H4 (cell line): ENCODE data around the gene LILRB2. TPM values are rescaled to one million over a fixed set of nuclear protein-coding genes. Genes with fewer than 3 reads are reported as not detected.
"Not testable (repeated sequence)": the region's sequence is repeated elsewhere in the genome, so short reads cannot be mapped to it uniquely, and the experiment has no call there.

Source experiments
- DNase-seq: peaks from one replicate; pipeline ENCODE4 v3.0.0-alpha.2; 2015; ENCODE audit warnings: low spot score
- total RNA-seq: library from RNA; depleted of rRNA; stranded (reverse); fragments of >200 nt; shearing (Covaris generic); gene quantifications from 2 replicates; pipeline ENCODE4 v1.2.3, GENCODE V29; 2014; rRNA removed

The LILRB2 gene
- total RNA-seq, 1 experiment from 2014 or later: not detected

DNA sequence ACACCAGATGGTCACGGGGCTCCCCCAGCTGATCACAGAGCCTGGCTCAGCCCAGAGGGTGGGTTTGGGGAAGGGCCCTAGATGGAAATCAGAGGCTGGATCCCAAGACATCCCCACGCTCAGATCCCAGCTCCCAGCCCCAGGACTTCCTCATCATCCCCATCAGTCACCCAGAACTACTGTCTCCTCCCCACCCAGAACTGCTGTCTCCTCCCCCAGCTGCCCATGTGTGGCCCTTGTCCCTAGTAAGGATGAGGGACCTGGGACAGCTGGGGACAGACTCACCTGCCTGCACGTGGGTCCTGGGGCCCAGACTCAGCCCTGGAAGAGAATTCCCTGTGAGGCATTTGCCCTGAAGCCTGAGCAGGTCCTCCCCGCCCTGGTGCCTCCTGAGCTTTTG is 38.7 kb downstream of the LILRB2 start:
- DNase-seq: not testable (repeated sequence)

- DNase-seq: not testable (repeated sequence)
These were observed 40.3 kb downstream of the LILRB2 start for GRCh38 chr19:54240372-54241336.

DNA sequence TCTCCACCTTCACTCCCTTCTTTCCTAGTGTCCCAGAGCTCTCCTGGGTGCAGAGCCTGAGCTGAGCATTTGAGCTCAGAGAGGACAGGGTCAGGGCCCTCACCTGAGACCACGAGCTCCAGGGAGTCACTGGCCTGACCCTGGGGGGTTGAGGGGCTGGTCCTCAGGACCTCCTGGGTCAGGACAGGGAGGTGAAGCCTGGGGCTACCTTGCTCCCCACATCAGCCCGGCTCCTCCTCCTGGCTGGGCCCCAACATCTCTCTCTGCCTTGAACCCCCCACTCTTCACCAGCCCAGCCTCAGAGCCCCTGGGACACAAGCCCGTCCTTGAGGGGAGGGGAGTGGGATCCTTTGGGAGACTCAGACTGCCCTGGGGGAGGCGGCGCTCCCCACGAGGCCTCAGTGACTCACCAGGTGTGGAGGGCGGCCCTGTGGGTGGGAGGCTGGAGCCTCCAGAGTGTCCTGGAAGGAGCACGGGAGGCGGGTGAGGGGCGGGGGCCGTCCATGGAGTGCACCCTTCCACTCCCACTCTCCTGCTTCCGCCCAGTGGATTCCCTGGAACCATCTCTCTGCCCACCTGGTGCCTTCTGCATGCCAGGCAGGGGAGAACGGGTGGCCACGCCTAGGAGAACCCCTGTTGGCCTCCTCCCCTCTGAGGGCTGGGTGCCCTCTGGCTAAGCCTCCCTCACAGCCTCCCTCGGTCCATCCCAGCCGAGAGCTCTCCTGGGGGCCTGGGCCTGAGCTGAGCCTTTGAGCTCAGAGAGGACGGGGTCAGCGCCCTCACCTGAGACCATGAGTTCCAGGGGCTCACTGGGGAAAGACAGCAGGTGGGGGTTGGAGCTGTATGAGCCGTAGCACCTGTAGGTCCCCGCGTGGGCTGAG is 41.2 kb downstream of the LILRB2 start:
- not testable (repeated sequence) for DNase-seq

- no peak for DNase-seq
These were observed 47.0 kb downstream of the LILRB2 start for GRCh38 chr19:54233941-54234340.

DNA sequence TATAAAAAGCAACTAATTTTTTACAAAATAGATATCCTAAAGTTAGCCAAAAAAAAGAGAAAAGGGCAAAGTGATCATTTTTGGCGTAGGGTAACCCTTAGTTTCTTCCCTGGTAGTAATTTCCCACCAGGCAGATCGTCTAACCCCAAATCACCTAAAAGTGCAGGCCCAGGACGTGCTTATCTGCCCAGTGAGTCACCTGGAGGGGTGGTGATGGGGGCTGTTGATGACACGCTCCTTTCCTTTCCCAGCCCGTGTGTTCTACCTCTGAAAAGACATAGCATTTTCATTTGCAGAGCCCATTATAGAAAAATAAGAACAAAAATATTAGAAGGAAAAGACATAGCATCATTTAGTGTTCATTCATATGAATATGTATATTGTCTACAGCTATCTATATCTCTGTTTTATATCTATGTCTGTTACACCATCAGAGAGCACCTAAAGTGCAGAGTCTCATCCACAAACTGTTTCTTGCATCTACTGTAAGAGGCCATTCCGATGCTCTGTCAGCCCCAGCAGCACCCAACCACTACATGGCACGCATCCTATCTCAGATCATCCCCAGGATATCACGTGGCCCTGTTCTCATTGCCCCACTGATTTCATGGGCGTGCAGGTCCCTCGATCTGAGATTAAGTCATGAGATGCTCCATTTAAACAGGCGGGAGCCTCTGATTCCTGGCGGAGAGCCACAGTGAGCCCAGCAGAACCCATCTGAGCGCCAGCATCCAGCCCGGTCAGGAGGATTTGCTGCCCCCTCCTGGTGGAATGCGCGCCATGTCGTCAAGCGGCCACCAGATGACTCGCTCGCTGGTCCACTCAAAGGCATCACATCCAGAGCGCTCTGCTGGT is 49.6 kb downstream of the LILRB2 start:
- DNase-seq: peak; percentile 90

GRCh38 chr19:54230031-54230430 is 50.9 kb downstream of the LILRB2 start:
- DNase-seq: no peak

GRCh38 chr19:54229146-54229545 is 51.8 kb downstream of the LILRB2 start:
- DNase-seq: no peak

DNA sequence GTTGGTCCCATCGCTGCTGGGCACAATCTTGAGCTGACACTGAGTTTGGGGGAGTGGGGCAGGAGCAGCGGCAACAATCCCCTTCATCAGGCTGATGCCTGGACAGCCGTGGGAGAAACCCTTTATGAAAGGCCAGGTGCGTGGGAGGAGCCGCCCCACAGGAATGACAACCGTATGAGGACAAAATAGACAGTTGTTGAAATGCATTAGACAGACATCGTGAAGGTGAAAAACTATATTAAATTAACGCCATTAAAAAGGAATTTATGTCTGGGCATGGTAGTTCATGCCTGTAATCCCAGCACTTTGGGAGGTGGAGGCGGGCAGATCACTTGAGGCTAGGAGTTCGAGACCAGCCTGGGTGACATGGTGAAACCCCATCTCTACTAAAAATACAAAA is 56.3 kb downstream of the LILRB2 start:
- not testable (repeated sequence) for DNase-seq

GRCh38 chr19:54223937-54224281 is 57.0 kb downstream of the LILRB2 start:
- not testable (repeated sequence) for DNase-seq

Other genes starting within 250 kb of the LILRB2 start
- not detected in 2 replicates for gene VSTM1, start 217.2 kb downstream of the LILRB2 start, total RNA-seq
- gene TARM1, start 199.7 kb downstream of the LILRB2 start, total RNA-seq: not detected in 2 replicates
- 0.06 and 2.2 TPM in 2 replicates for gene OSCAR, start 180.3 kb downstream of the LILRB2 start, total RNA-seq
- gene NDUFA3, start 178.3 kb downstream of the LILRB2 start, total RNA-seq: 38.8 and 45.2 TPM in 2 replicates
- gene TFPT, start 165.5 kb downstream of the LILRB2 start, total RNA-seq: 37.5 and 47.8 TPM in 2 replicates
- gene PRPF31, start 165.4 kb downstream of the LILRB2 start, total RNA-seq: 106 and 131 TPM in 2 replicates
- 18.6 and 27.5 TPM in 2 replicates for gene CNOT3, start 143.3 kb downstream of the LILRB2 start, total RNA-seq
- 15.6 and 18.4 TPM in 2 replicates for gene LENG1, start 121.4 kb downstream of the LILRB2 start, total RNA-seq
- gene TMC4, start 108.0 kb downstream of the LILRB2 start, total RNA-seq: not detected in 2 replicates
- gene MBOAT7, start 91.5 kb downstream of the LILRB2 start, total RNA-seq: 88.1 and 139 TPM in 2 replicates
- 166 and 167 TPM in 2 replicates for gene TSEN34, start 89.8 kb downstream of the LILRB2 start, total RNA-seq
- gene RPS9, start 80.3 kb downstream of the LILRB2 start, total RNA-seq: 2,262 and 2,532 TPM in 2 replicates
- not detected in 2 replicates for gene LILRB3, start 58.1 kb downstream of the LILRB2 start, total RNA-seq
- not detected in 2 replicates for gene LILRA6, start 38.3 kb downstream of the LILRB2 start, total RNA-seq
- not detected in 2 replicates for gene LILRB5, start 23.8 kb downstream of the LILRB2 start, total RNA-seq
- gene LILRA5, start 32.1 kb upstream of the LILRB2 start, total RNA-seq: not detected in 2 replicates
- gene LILRA4, start 58.1 kb upstream of the LILRB2 start, total RNA-seq: not detected in 2 replicates
- 0.46 and 1.5 TPM in 2 replicates for gene LAIR1, start 83.8 kb upstream of the LILRB2 start, total RNA-seq
- gene TTYH1, start 134.4 kb upstream of the LILRB2 start, total RNA-seq: not detected in 2 replicates
- gene LENG8, start 168.1 kb upstream of the LILRB2 start, total RNA-seq: 4.3 and 4.6 TPM in 2 replicates
- gene LENG9, start 182.7 kb upstream of the LILRB2 start, total RNA-seq: 0.33 and 0.64 TPM in 2 replicates
- gene CDC42EP5, start 192.2 kb upstream of the LILRB2 start, total RNA-seq: 5.1 and 7.0 TPM in 2 replicates
- gene LAIR2, start 221.7 kb upstream of the LILRB2 start, total RNA-seq: not detected in 2 replicates